Transverse colon (tissue), 3 donors: ENCODE data around the gene ETV6.

Source experiments
- EP300 ChIP-seq: sonication (generic); formaldehyde crosslinking; IDR thresholded peaks from one replicate; pipeline ENCODE4 v1.6.1; 2017; ENCODE audit warnings: antibody characterized with exemption, low read depth
- POLR2A ChIP-seq: fragments of 450-650 bp; IDR thresholded peaks from one replicate; pipeline ENCODE4 v1.6.1; 2016; ENCODE audit warnings: antibody characterized with exemption, mild to moderate bottlenecking, moderate library complexity
- TF ChIP-seq, protein P1 (sequence below), 5 experiments: fragments of 200-600 bp in 3 of 5; fragments of 450-650 bp in 2 of 5; sonication (generic) in 3 of 5; IDR thresholded peaks; 1 replicate in 2 of 5; 2 replicates in 3 of 5; pipeline ENCODE4 v1.5.1; 2016 to 2017; ENCODE audit warnings: antibody characterized with exemption in 5 of 5, inconsistent platforms in 3 of 5, mild to moderate bottlenecking in 2 of 5, moderate library complexity in 1 of 5

DNA sequence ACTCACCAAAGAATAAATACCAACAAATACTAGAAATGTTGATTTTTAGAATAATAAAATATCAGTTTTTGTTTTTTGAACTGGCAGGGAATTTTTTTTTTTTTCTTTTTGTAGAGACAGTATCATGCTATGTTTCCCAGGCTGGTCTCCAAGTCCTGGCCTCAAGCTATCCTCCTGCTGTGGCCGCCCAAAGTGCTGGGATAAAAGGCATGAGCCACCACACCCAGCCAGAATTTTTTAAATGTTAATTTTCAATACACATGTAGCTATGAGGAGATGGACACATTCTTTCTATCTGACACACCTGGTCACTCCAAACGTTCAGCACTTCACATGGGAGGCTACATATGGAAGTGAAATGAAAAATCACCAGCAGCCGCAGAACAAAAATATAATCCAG, 126.8 kb downstream of the ETV6 start:
- TF ChIP-seq, protein P1, sequence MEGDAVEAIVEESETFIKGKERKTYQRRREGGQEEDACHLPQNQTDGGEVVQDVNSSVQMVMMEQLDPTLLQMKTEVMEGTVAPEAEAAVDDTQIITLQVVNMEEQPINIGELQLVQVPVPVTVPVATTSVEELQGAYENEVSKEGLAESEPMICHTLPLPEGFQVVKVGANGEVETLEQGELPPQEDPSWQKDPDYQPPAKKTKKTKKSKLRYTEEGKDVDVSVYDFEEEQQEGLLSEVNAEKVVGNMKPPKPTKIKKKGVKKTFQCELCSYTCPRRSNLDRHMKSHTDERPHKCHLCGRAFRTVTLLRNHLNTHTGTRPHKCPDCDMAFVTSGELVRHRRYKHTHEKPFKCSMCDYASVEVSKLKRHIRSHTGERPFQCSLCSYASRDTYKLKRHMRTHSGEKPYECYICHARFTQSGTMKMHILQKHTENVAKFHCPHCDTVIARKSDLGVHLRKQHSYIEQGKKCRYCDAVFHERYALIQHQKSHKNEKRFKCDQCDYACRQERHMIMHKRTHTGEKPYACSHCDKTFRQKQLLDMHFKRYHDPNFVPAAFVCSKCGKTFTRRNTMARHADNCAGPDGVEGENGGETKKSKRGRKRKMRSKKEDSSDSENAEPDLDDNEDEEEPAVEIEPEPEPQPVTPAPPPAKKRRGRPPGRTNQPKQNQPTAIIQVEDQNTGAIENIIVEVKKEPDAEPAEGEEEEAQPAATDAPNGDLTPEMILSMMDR (IDR thresholded peaks at IDR 0.05) = no peak
- TF ChIP-seq POLR2A (no peak), EP300 (no peak)
